Sigmoid colon (tissue), 7 donors: Measurements from ENCODE around the gene ZNF324B. TPM values are rescaled to one million over a fixed set of nuclear protein-coding genes. Genes with fewer than 3 reads are reported as not detected.
"Not testable (repeated sequence)": the region's sequence is repeated elsewhere in the genome, so short reads cannot be mapped to it uniquely, and the experiment has no call there.

Source experiments
- DNase-seq: peaks from one replicate; pipeline ENCODE4 v3.0.0-alpha.2; 2019
- H3K27ac ChIP-seq, 4 donors: fragments of 200-600 bp; sonication (generic); one replicate each; pipeline ENCODE4 v1.5.1; 2016 to 2019; ENCODE audit warnings: mild to moderate bottlenecking in 1 of 4
- H3K27me3 ChIP-seq, 3 donors: fragments of 200-600 bp; sonication (generic); one replicate each; pipeline ENCODE4 v1.5.1; 2019; ENCODE audit warnings: mild to moderate bottlenecking in 1 of 3
- H3K36me3 ChIP-seq, 4 donors: fragments of 200-600 bp; sonication (generic); one replicate each; pipeline ENCODE4 v1.5.1; 2016 to 2019
- H3K4me1 ChIP-seq, 4 donors: fragments of 200-600 bp; sonication (generic); one replicate each; pipeline ENCODE4 v1.5.1; 2017 to 2019
- H3K4me3 ChIP-seq, 4 donors: fragments of 200-600 bp; sonication (generic); one replicate each; pipeline ENCODE4 v1.5.1; 2017 to 2019; ENCODE audit warnings: mild to moderate bottlenecking in 2 of 4, moderate library complexity in 1 of 4
- H3K9me3 ChIP-seq, 4 donors: fragments of 200-600 bp in 3 of 4; sonication (generic) in 3 of 4; one replicate each; pipeline versions ENCODE4 v1.5.1 to v1.6.1; 2013 to 2019
- EP300 ChIP-seq, 4 donors: sonication (generic); formaldehyde crosslinking; IDR thresholded peaks; one replicate each; pipeline ENCODE4 v1.6.1; 2017; ENCODE audit warnings: antibody characterized with exemption in 4 of 4
- POLR2A ChIP-seq, 2 donors: fragments of 450-650 bp; IDR thresholded peaks; one replicate each; pipeline ENCODE4 v1.6.1; 2016; ENCODE audit warnings: antibody characterized with exemption in 2 of 2, mild to moderate bottlenecking in 2 of 2, moderate library complexity in 2 of 2
- POLR2AphosphoS5 ChIP-seq, 4 donors: sonication (generic); formaldehyde crosslinking; IDR thresholded peaks; one replicate each; pipeline ENCODE4 v1.6.1; 2017; ENCODE audit warnings: antibody characterized with exemption in 4 of 4
- WGBS, 2 donors: extraction: QIAGEN DNeasy Blood & Tissue Kit; methylation state at CpG; one replicate each; pipeline ENCODE4 v1.1.7; 2013; 5-methylcytosine and 5-hydroxymethylcytosine counted together
- intact Hi-C: fragments of 100-400 bp; cut with DNase I; formaldehyde crosslinking; loops from one replicate; pipeline ENCODE4 v1.15.1; 2023
- polyA plus RNA-seq, 3 donors: library from polyadenylated mRNA; stranded (reverse); fragments of 200-250 nt; gene quantifications; one replicate each; pipeline ENCODE4 v1.2.3, GENCODE V29; 2013
- total RNA-seq, 4 donors: library from RNA; depleted of rRNA; stranded (reverse); fragments of >200 nt; gene quantifications; one replicate each; pipeline ENCODE4 v1.1.0, GENCODE V29; 2016
- TF ChIP-seq, protein P1 (sequence below), 4 experiments: fragments of 450-650 bp in 3 of 4; fragments of 200-600 bp in 1 of 4; IDR thresholded peaks; one replicate each; pipeline ENCODE4 v1.5.1; 2016 to 2019; ENCODE audit warnings: antibody characterized with exemption in 4 of 4, mild to moderate bottlenecking in 3 of 4, moderate library complexity in 2 of 4
- donor health status: healthy with polysubstance abuse.
- donor health status: Bipolar disorder and iron deficiency.
- donor health status: healthy.

The ZNF324B gene
- 1 to 10 TPM; 5.4 to 9.7 (median 6.1) TPM for total RNA-seq
- 1 to 10 TPM in 2 of 3 donors, under 1 TPM in 1; 0.60 to 5.3 (median 2.1) TPM for polyA plus RNA-seq

DNA sequence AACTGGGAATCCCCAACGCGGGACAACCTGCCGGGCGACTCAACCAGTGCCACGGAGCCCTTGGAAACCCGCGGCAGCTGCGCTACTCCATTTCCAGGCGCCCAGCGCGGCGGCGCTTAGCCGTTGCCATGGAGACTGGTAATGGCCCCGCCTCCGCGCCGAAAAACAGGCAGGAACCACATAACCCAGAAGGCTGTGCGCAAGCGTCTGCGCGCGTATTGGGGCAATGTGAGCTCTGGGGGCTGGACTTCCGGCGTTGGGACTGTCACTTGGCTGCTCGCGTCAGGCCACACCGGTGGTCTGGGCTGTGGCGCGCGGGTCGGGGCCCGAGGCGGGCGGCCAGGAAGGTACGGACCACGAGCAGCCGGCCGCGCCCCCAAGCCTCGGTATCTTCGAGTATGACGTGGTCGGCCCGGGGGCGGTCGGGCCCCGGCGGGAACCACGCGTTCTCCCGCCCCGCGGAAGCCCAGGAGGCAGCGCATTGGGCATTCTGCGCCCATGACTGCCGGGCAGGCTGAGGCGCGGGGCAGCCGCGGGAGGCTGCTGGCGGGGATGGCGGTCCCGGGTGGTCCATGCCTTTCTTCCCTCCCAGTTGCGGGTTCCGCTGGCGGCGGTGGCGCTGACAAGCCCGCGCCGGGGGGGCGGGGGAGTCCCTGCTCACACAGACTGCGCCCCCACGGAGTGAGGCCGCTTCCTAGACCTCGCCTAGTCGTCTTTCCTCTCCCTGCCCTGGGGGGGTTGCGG is at the start of gene ZNF324B:
ZNF324B (plus strand) TSS at position 265 of the 744 bp plus-strand sequence. CDS start 2,080 bp downstream, outside the sequence.
- intact Hi-C loops: loop anchor here (2.0 kb wide), 2 partner anchors 15 to 47 kb away; partner anchors contain the start of gene ZNF324
- peak in 1 of 2 donors; percentile 33 for TF ChIP-seq POLR2A (IDR thresholded peaks at IDR 0.05)
- TF ChIP-seq EP300 (IDR thresholded peaks at IDR 0.05): no peak
- peak; percentile 58 to 84 (median 76) for TF ChIP-seq POLR2AphosphoS5 (IDR thresholded peaks at IDR 0.05)
- peaks cover 0 to 11% (median 0%) of the 10 kb centered on the region in 3 donors for H3K27me3 ChIP-seq
- H3K36me3 ChIP-seq: peaks cover 0 to 26% (median 6%) of the 10 kb centered on the region in 4 donors
- peak within 1 kb of the TSS; percentile 84 to 92 (median 88) for H3K4me3 ChIP-seq
- 0 to 1% methylated on average over 79 of the region's 79 CpGs for WGBS, 2 donors
- DNase-seq: peak; percentile 98
- H3K27ac ChIP-seq: peak within 1 kb of the TSS; percentile 74 to 82 (median 78)
- no peaks in the 10 kb centered on the region for H3K9me3 ChIP-seq
- H3K4me1 ChIP-seq: peaks cover 0 to 14% (median 12%) of the 10 kb centered on the region in 4 donors

GRCh38 chr19:58401840-58402421 is 49.5 kb upstream of the ZNF324B start:
- peak overlapping the region; percentile 45 to 66 (median 58) for H3K4me3 ChIP-seq
- peak; percentile 50 for DNase-seq
- H3K9me3 ChIP-seq: no peaks in the 10 kb centered on the region
- peaks cover 5 to 13% (median 10%) of the 10 kb centered on the region in 3 donors for H3K27me3 ChIP-seq
- peaks cover 0 to 23% (median 18%) of the 10 kb centered on the region in 4 donors for H3K4me1 ChIP-seq
- H3K27ac ChIP-seq: peak overlapping the region; percentile 76 to 82 (median 78)
- 30 to 31% methylated on average over 23 of the region's 23 CpGs for WGBS, 2 donors
- TF ChIP-seq POLR2AphosphoS5 (IDR thresholded peaks at IDR 0.05): no peak
- TF ChIP-seq, protein P1, sequence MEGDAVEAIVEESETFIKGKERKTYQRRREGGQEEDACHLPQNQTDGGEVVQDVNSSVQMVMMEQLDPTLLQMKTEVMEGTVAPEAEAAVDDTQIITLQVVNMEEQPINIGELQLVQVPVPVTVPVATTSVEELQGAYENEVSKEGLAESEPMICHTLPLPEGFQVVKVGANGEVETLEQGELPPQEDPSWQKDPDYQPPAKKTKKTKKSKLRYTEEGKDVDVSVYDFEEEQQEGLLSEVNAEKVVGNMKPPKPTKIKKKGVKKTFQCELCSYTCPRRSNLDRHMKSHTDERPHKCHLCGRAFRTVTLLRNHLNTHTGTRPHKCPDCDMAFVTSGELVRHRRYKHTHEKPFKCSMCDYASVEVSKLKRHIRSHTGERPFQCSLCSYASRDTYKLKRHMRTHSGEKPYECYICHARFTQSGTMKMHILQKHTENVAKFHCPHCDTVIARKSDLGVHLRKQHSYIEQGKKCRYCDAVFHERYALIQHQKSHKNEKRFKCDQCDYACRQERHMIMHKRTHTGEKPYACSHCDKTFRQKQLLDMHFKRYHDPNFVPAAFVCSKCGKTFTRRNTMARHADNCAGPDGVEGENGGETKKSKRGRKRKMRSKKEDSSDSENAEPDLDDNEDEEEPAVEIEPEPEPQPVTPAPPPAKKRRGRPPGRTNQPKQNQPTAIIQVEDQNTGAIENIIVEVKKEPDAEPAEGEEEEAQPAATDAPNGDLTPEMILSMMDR (IDR thresholded peaks at IDR 0.05): no peak
- no peak for TF ChIP-seq EP300 (IDR thresholded peaks at IDR 0.05)
- TF ChIP-seq POLR2A (IDR thresholded peaks at IDR 0.05): no peak
- intact Hi-C loops: loop anchor here (1.0 to 2.0 kb wide), 2 partner anchors 15 to 39 kb away; partner anchors contain the start of genes RPS5 and ZNF497
- no peaks in the 10 kb centered on the region for H3K36me3 ChIP-seq

DNA sequence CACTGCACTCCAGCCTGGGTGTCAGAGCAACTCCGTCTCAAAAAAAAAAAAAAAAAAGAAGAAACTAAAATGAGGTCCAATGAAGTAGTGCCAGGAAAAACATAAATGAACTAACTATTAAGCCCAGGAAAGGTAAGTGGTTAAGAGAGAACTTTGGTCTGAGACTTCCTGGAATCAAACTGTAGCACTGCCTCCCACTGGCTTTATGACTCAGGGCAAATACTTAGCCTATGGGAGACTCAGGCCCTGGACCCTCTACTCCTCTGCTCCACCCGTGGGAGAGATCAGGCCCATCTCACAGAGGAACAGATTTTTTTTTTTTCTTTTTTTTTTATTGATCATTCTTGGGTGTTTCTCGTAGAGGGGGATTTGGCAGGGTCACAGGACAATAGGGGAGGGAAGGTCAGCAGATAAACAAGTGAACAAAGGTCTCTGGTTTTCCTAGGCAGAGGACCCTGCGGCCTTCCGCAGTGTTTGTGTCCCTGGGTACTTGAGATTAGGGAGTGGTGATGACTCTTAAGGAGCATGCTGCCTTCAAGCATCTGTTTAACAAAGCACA is 47.4 kb upstream of the ZNF324B start:
- WGBS, 2 donors: 62 to 74% methylated on average over 5 of the region's 5 CpGs
- H3K27me3 ChIP-seq, H3K27ac ChIP-seq, intact Hi-C loops, H3K36me3 ChIP-seq, H3K9me3 ChIP-seq, H3K4me3 ChIP-seq: not testable (repeated sequence)
- peak; percentile 39 for DNase-seq
- peaks cover 0 to 36% (median 27%) of the 10 kb centered on the region in 4 donors for H3K4me1 ChIP-seq

GRCh38 chr19:58406818-58407657 is 44.4 kb upstream of the ZNF324B start:
- Histone ChIP-seq H3K27me3 (no peaks in the 10 kb centered on the region), H3K4me3 (peak overlapping the region in 3 of 4 donors; percentile 65 to 93 (median 76)), H3K4me1 (peaks cover 0 to 28% (median 23%) of the 10 kb centered on the region in 4 donors), H3K36me3 (no peaks in the 10 kb centered on the region), H3K27ac (peak overlapping the region in 3 of 4 donors; percentile 87 to 91 (median 91)), H3K9me3 (no peaks in the 10 kb centered on the region)
- 77 to 78% methylated on average over 10 of the region's 10 CpGs for WGBS, 2 donors
- peak; percentile 35 for DNase-seq
- TF ChIP-seq POLR2A (IDR thresholded peaks at IDR 0.05) (no peak), POLR2AphosphoS5 (IDR thresholded peaks at IDR 0.05) (no peak)
- TF ChIP-seq, protein P1 (IDR thresholded peaks at IDR 0.05): peak in 2 of 4 experiments; percentile 12 to 31
- intact Hi-C loops: no loop called here

DNA sequence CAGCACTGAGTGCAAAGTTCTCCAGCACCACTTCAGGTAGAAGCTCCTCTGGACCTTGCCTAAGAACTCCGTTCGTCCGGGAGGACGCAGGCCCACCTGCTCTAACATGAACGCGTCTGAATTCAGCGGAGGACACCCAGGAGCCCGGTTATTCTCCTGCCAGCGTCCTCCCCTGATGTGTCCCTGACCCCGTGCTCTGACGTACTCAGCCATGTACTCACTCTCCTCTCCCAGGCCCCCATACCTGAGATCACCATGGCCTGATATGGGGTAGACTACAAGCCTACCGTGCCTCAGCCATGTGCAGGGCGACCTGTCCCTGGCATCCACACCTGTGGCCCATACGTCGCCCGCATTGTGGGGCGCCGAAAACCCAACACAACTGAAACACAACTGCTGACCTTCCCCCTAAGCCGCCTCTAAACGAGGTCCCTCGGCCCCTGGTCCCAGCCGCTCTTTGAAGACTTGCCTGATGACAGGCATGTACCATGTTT is 43.7 kb upstream of the ZNF324B start:
- Histone ChIP-seq H3K27me3 (no peaks in the 10 kb centered on the region), H3K36me3 (no peaks in the 10 kb centered on the region), H3K27ac (peak overlapping the region; percentile 87 to 91 (median 91)), H3K9me3 (no peaks in the 10 kb centered on the region), H3K4me3 (peak overlapping the region; percentile 65 to 93 (median 84)), H3K4me1 (peaks cover 0 to 26% (median 21%) of the 10 kb centered on the region in 4 donors)
- 18 to 20% methylated on average over 22 of the region's 22 CpGs for WGBS, 2 donors
- intact Hi-C loops: loop anchor here (2.0 kb wide), 2 partner anchors 21 to 31 kb away; partner anchors contain the start of gene RPS5
- no peak for TF ChIP-seq POLR2A (IDR thresholded peaks at IDR 0.05)
- no peak for TF ChIP-seq EP300 (IDR thresholded peaks at IDR 0.05)
- TF ChIP-seq, protein P1 (IDR thresholded peaks at IDR 0.05): no peak
- TF ChIP-seq POLR2AphosphoS5 (IDR thresholded peaks at IDR 0.05): no peak
- DNase-seq: no peak
